A549 treated with AZD2906 at 1 μM for 4 hours (cell line): ENCODE results near the gene TEX50. TPM values are rescaled to one million over a fixed set of nuclear protein-coding genes. Genes with fewer than 3 reads are reported as not detected.

Source experiments
- total RNA-seq: library from RNA; stranded (reverse); fragments of 200-300 nt; extraction: Qiagen RNA extraction; gene quantifications from 5 replicates; pipeline ENCODE4 v1.2.3, GENCODE V29; 2022

Gene TEX50, protein sequence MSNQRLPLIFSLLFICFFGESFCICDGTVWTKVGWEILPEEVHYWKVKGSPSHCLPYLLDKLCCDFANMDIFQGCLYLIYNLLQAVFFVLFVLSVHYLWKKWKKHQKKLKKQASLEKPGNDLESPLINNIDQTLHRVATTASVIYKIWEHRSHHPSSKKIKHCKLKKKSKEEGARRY
- not detected in 5 replicates for total RNA-seq

GRCh38 chr1:173635116-173635515 is at the start of gene TEX50:
Gene TEX50, plus strand, starts transcription at chr1:173635338. Its CDS starts 184 bp downstream, at chr1:173635522.

DNA sequence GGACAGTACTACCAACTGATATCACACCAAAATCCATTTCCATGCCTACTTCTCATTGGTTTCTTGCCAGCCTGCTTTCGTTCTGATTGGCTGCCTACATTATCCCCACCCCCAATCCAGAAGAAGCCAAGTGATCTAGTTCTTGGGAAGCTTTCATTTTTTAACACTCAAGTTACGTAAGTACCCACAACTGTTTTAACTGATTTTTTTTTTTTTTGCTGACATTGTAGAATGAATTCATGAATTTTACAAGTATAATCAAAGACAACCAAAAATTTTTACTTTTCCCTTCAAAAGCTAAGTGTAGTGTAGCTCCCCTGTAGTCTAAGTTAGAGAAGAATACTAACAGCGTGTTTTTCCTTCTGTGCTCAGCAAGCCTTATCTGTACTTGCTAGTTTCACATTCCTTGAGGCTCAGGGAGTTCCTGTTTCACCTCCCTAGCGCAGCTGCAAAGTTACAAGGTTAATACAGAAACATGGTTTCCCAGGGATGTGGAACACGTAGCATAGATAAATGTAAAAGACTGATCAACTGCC is 32.0 kb upstream of the TEX50 start, which contains the start of gene SLC9C2:
TSS of gene SLC9C2 (minus strand) at position 17 of the 536 bp plus-strand sequence. CDS start 1,296 bp downstream, outside the sequence.

GRCh38 chr1:173669491-173669941 is 34.4 kb downstream of the TEX50 start, which contains the start of gene ANKRD45:
Gene ANKRD45, minus strand, starts transcription at chr1:173669851. Its CDS starts 10,433 bp downstream, at chr1:173659418.

Other genes starting within 250 kb of the TEX50 start
- 317 to 355 TPM (median 351 TPM) in 5 replicates for gene PRDX6, start 158.0 kb upstream of the TEX50 start, total RNA-seq
- not detected in 5 replicates for gene SLC9C2, start 32.3 kb upstream of the TEX50 start, total RNA-seq
- 0.08 to 0.24 TPM (median 0.15 TPM) in 5 replicates for gene ANKRD45, start 34.5 kb downstream of the TEX50 start, total RNA-seq
- 11.7 to 14.7 TPM (median 13.0 TPM) in 5 replicates for gene KLHL20, start 79.6 kb downstream of the TEX50 start, total RNA-seq
- 38.9 to 49.1 TPM (median 40.0 TPM) in 5 replicates for gene DARS2, start 189.3 kb downstream of the TEX50 start, total RNA-seq
- gene CENPL, start 189.5 kb downstream of the TEX50 start, total RNA-seq = 11.4 to 14.7 TPM (median 12.6 TPM) in 5 replicates
- gene GAS5, start 232.7 kb downstream of the TEX50 start, total RNA-seq = 277 to 325 TPM (median 293 TPM) in 5 replicates
- 0.95 to 1.5 TPM (median 1.4 TPM) in 5 replicates for gene ZBTB37, start 233.0 kb downstream of the TEX50 start, total RNA-seq